Measurements from ENCODE around the gene TNIK. TPM values are rescaled to one million over a fixed set of nuclear protein-coding genes. Genes with fewer than 3 reads are reported as not detected.

TNIK gene
- total and polyA plus RNA-seq, 4 donors, result 3.7 to 9.8 (median 5.2) TPM

DNA sequence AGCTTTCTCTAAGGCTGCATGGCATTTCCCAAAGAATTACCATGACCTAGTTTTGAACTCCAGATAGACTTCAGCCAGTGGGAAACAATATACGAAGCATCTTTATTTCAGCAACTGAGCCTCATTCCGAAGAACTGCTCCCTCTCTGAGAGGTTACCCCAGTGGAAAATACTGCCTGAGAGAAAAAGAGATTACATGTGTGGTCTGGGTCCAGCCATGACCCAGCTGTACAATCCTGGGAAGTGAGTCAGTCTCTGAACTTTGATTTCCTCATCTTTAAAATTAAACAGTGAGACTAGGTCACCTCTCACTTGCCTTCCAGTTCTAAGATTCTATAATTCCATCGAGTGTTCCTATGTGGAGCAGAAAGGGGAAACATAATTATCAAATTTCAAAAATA lies 42.4 kb downstream of the TNIK start:
- DNase-seq (ENCODE audit: low spot score), result no peak
- TF ChIP-seq GABPA (IDR thresholded peaks at IDR 0.05 in 1 of 2, conservative IDR thresholded peaks at IDR 0.05 in 1 of 2) (no peak), NR2F2 (IDR thresholded peaks at IDR 0.05) (no peak), RXRA (IDR thresholded peaks at IDR 0.05) (no peak), SP1 (IDR thresholded peaks at IDR 0.05) (no peak), YY1 (IDR thresholded peaks at IDR 0.05) (no peak), TAF1 (conservative IDR thresholded peaks at IDR 0.05) (no peak), FOXA2 (IDR thresholded peaks at IDR 0.05) (no peak), CTCF (IDR thresholded peaks at IDR 0.05; ENCODE audit: low read depth, low read length, missing input control) (no peak), FOXA1 (IDR thresholded peaks at IDR 0.05) (no peak), HNF4G (IDR thresholded peaks at IDR 0.05) (no peak), JUND (IDR thresholded peaks at IDR 0.05) (no peak), EGR1 (IDR thresholded peaks at IDR 0.05; ENCODE audit: low read depth in 2 of 2) (no peak), RAD21 (IDR thresholded peaks at IDR 0.05) (no peak), HNF4A (conservative IDR thresholded peaks at IDR 0.05) (no peak)
- TF ChIP-seq, protein P1, sequence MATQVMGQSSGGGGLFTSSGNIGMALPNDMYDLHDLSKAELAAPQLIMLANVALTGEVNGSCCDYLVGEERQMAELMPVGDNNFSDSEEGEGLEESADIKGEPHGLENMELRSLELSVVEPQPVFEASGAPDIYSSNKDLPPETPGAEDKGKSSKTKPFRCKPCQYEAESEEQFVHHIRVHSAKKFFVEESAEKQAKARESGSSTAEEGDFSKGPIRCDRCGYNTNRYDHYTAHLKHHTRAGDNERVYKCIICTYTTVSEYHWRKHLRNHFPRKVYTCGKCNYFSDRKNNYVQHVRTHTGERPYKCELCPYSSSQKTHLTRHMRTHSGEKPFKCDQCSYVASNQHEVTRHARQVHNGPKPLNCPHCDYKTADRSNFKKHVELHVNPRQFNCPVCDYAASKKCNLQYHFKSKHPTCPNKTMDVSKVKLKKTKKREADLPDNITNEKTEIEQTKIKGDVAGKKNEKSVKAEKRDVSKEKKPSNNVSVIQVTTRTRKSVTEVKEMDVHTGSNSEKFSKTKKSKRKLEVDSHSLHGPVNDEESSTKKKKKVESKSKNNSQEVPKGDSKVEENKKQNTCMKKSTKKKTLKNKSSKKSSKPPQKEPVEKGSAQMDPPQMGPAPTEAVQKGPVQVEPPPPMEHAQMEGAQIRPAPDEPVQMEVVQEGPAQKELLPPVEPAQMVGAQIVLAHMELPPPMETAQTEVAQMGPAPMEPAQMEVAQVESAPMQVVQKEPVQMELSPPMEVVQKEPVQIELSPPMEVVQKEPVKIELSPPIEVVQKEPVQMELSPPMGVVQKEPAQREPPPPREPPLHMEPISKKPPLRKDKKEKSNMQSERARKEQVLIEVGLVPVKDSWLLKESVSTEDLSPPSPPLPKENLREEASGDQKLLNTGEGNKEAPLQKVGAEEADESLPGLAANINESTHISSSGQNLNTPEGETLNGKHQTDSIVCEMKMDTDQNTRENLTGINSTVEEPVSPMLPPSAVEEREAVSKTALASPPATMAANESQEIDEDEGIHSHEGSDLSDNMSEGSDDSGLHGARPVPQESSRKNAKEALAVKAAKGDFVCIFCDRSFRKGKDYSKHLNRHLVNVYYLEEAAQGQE (IDR thresholded peaks at IDR 0.05), result no peak
- TF ChIP-seq, protein P2, sequence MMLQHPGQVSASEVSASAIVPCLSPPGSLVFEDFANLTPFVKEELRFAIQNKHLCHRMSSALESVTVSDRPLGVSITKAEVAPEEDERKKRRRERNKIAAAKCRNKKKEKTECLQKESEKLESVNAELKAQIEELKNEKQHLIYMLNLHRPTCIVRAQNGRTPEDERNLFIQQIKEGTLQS (IDR thresholded peaks at IDR 0.05), result no peak
- TF ChIP-seq, protein P3, sequence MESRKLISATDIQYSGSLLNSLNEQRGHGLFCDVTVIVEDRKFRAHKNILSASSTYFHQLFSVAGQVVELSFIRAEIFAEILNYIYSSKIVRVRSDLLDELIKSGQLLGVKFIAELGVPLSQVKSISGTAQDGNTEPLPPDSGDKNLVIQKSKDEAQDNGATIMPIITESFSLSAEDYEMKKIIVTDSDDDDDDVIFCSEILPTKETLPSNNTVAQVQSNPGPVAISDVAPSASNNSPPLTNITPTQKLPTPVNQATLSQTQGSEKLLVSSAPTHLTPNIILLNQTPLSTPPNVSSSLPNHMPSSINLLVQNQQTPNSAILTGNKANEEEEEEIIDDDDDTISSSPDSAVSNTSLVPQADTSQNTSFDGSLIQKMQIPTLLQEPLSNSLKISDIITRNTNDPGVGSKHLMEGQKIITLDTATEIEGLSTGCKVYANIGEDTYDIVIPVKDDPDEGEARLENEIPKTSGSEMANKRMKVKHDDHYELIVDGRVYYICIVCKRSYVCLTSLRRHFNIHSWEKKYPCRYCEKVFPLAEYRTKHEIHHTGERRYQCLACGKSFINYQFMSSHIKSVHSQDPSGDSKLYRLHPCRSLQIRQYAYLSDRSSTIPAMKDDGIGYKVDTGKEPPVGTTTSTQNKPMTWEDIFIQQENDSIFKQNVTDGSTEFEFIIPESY (IDR thresholded peaks at IDR 0.05), result no peak
- TF ChIP-seq, protein P4, sequence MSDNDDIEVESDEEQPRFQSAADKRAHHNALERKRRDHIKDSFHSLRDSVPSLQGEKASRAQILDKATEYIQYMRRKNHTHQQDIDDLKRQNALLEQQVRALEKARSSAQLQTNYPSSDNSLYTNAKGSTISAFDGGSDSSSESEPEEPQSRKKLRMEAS (IDR thresholded peaks at IDR 0.05), result no peak
- Histone ChIP-seq H3K36me3 (ENCODE audit: control insufficient read depth in 4 of 4, insufficient read depth in 3 of 4, low read depth in 1 of 4, low read length in 3 of 4) (no peaks in the 10 kb centered on the region), H3K9me3 (ENCODE audit: control insufficient read depth in 4 of 4, low read length in 3 of 4) (peaks cover 0 to 1% (median 0%) of the 10 kb centered on the region in 4 donors), H3K27me3 (ENCODE audit: control insufficient read depth in 4 of 4, insufficient read depth in 4 of 4, low read length in 3 of 4) (no peaks in the 10 kb centered on the region), H3K27ac (ENCODE audit: low read depth in 1 of 2, low read length in 2 of 2) (no peak overlapping the region), H3K4me3 (ENCODE audit: low read depth in 1 of 3, low read length in 3 of 3) (no peak overlapping the region), H3K4me1 (ENCODE audit: control insufficient read depth in 4 of 4, insufficient read depth in 4 of 4, low read length in 3 of 4) (no peaks in the 10 kb centered on the region), H3K9ac (ENCODE audit: low read depth in 1 of 2, low read length in 2 of 2) (no peak overlapping the region)
- WGBS, result 89% methylated on average over 3 of the region's 3 CpGs
